Transverse colon (tissue), 4 donors: ENCODE data around the gene SUMO1.

ENCODE experiments used
- CTCF ChIP-seq, 5 experiments: fragments of 200-600 bp in 3 of 5; fragments of 450-650 bp in 2 of 5; sonication (generic) in 3 of 5; IDR thresholded peaks; 1 replicate in 2 of 5; 2 replicates in 3 of 5; pipeline ENCODE4 v1.5.1; 2016 to 2017; ENCODE audit warnings: antibody characterized with exemption in 5 of 5, inconsistent platforms in 3 of 5, mild to moderate bottlenecking in 2 of 5, moderate library complexity in 1 of 5
- POLR2AphosphoS5 ChIP-seq, 3 donors: sonication (generic); formaldehyde crosslinking; IDR thresholded peaks; one replicate each; pipeline ENCODE4 v1.6.1; 2016; ENCODE audit warnings: antibody characterized with exemption in 3 of 3

DNA sequence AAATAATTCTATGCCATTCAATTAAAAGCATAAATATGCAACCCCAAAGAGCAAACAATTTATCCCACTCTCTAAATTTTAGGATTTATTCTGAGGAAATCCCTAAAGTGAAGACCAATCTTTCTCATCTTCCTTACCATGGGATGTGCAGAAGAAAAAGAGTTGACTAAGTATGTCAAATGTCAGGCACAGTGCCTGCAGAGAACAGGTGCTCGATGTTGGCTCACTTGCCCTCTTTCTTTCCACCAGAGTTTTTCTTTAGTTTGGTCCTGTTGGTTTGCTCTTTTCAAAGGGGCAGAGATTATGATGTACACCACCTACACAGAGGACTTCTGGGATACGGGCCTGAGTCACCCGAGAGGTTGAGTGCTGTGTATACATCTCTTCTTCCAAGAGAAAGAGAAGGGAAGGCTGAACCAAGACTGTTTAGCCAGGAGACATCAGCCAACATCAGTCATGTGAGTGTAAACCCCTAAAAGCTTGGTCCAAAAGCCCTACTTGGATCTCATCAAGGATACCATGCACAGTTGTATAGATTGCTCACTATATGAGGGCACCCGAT lies 51.7 kb downstream of the SUMO1 start:
- TF ChIP-seq CTCF (IDR thresholded peaks at IDR 0.05) = no peak
- no peak for TF ChIP-seq POLR2AphosphoS5 (IDR thresholded peaks at IDR 0.05)
